C1 segment of cervical spinal cord (tissue), 14 donors: Measurements from ENCODE around the gene TBXAS1.

Source experiments
- DNase-seq, 14 donors: peaks; one replicate each; lab custom pipeline; 2025; lab: John Stamatoyannopoulos, UW

Gene TBXAS1

GRCh38 chr7:139976838-139977656 is 148.0 kb downstream of the TBXAS1 start:
- DNase-seq, result no peak

GRCh38 chr7:139981511-139981895 is 152.4 kb downstream of the TBXAS1 start:
- DNase-seq, result no peak

- no peak for DNase-seq
Observed at GRCh38 chr7:139982927-139983920, 154.2 kb downstream of the TBXAS1 start.

GRCh38 chr7:139984642-139985539 is 155.8 kb downstream of the TBXAS1 start:
- DNase-seq, result no peak

- DNase-seq, result no peak
Observed at GRCh38 chr7:139985811-139986210, 156.7 kb downstream of the TBXAS1 start.

- DNase-seq, result no peak
Observed at GRCh38 chr7:139987691-139988516, 158.8 kb downstream of the TBXAS1 start.

- DNase-seq, result peak in 1 of 14 donors; percentile 9
Observed at GRCh38 chr7:139989366-139990141, 160.5 kb downstream of the TBXAS1 start.

- DNase-seq, result no peak
Observed at GRCh38 chr7:139990142-139990535, 161.1 kb downstream of the TBXAS1 start.

- DNase-seq, result no peak
Observed at GRCh38 chr7:139990571-139991268, 161.7 kb downstream of the TBXAS1 start.

- DNase-seq, result no peak
Observed at GRCh38 chr7:139991269-139991666, 162.2 kb downstream of the TBXAS1 start.

GRCh38 chr7:139991911-139992310 is 162.8 kb downstream of the TBXAS1 start:
- DNase-seq, result no peak

GRCh38 chr7:139992353-139993044 is 163.4 kb downstream of the TBXAS1 start:
- DNase-seq, result no peak

GRCh38 chr7:139993169-139993568 is 164.1 kb downstream of the TBXAS1 start:
- DNase-seq, result no peak

- DNase-seq, result no peak
Observed at GRCh38 chr7:139993592-139993991, 164.5 kb downstream of the TBXAS1 start.

- peak in 4 of 14 donors; percentile 5 to 28 (median 16) for DNase-seq
Observed at GRCh38 chr7:139994356-139994755, 165.3 kb downstream of the TBXAS1 start.

- DNase-seq, result peak in 11 of 14 donors; percentile 17 to 60 (median 41)
Observed at GRCh38 chr7:139995017-139995915, 166.2 kb downstream of the TBXAS1 start.

GRCh38 chr7:139998572-139998971 is 169.5 kb downstream of the TBXAS1 start:
- no peak for DNase-seq
